GM18526 (cell line): ENCODE data around the gene IFNAR2.

Experiments used
- POLR2A ChIP-seq: IDR thresholded peaks from 3 replicates; pipeline ENCODE4 v1.6.1; 2011; ENCODE audit not compliant: insufficient read length; ENCODE audit errors: extremely low read depth

IFNAR2 gene

DNA sequence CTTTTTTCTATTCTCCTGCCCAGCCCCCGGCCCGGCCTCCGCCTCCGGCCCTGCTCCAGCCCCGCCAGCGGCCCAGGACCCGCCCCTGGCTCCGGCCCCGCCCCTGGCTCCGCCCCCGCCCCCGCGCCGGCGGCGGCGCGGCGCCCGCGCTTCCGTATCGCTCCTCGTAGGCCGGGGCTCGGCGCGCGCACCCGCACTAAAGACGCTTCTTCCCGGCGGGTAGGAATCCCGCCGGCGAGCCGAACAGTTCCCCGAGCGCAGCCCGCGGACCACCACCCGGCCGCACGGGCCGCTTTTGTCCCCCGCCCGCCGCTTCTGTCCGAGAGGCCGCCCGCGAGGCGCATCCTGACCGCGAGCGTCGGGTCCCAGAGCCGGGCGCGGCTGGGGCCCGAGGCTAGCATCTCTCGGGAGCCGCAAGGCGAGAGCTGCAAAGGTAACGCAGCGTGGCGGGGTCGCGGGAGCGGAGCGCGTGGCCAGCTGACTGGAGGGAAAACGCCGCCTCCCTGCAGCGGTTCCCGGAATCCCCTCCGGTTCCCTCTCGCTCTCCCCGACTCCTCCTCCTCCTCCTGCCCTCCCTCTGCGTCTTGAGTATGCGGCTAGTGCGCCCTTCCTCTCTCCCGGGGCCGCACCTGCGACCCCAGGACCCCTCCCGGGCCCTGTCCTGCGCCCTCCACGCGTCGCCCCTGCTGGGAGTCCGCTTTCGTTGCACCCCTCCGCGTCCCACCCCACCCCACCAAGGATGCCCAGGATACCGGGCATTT lies at the start of gene IFNAR2:
TSS of gene IFNAR2 (plus strand) at position 155 of the 761 bp plus-strand sequence. CDS start 11,985 bp downstream, outside the sequence.
- TF ChIP-seq POLR2A = peak; percentile 68

DNA sequence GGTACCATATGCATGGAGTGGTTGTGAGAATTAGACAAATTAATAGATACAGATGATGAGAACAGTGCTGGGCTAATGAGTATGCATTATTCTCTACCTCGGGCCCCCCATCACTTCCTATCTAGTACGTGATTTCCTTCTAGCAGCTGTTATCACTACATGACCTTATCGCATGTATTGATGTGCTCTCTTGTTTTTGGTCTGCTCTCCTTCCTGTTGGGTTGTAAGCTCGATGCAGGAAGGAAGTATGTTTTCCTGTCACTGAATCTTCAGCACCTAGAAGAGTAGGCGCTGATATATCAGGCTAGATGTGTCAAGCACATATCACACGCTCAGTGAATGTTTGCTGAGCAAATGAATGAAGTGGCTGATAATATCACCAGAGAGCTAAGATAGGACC lies 43.9 kb upstream of the IFNAR2 start:
- no peak for TF ChIP-seq POLR2A

DNA sequence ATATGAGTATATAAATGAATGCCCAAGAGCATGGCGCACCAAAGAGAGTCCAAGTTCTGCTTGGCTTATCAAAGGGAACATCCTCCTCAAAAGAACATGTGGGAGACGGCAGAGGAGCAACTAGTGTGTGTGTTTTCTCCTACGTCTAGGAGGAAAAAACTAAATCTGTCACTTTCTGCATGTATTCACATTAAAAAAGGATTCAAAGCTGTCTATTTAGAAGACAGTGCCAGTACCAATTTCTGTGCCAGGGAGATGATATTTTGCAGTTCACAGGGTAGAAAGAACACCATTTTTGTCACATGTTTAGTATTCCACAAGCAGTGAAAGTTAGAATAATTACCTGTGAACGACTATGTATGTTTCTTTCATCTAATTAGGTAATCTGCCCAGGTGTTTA lies 42.5 kb upstream of the IFNAR2 start:
- no peak for TF ChIP-seq POLR2A

DNA sequence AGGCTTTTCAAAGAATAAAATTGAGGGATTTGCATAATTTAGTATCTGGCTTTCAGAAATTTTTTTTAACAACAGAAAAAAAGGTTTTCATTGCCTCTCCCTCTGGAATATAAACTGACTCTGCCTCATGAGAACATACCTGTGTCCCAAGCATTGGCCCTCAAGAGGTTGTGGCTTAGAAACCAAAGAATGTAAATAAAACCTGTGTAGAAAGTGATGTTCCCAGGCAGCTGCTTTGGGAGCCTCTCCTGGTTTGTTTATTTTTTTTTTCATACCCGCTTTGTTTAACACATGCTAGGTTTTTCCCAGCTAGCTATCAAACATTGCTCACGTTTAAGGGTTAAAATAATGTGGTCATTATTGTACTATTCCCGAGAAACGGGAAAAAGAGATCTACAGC lies 40.5 kb upstream of the IFNAR2 start:
- no peak for TF ChIP-seq POLR2A

DNA sequence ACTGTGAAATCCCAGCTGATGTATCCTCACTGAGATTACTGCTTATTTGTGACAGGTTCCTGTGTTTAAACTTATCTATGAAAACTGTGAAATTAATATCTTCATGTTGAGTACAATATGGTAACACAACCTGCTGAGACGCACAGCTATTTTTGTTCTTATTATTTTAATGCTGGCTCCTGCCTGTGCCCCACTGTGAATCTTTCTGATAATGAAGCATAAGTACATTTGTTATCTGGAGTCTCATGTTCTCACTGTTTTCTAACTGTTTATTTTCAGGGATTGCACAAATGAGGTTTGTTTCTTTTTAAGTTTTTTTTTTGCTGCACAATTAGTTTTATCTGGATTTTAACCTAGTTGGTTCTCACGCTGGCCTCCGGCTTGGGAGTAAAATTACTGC lies 39.9 kb upstream of the IFNAR2 start:
- no peak for TF ChIP-seq POLR2A

DNA sequence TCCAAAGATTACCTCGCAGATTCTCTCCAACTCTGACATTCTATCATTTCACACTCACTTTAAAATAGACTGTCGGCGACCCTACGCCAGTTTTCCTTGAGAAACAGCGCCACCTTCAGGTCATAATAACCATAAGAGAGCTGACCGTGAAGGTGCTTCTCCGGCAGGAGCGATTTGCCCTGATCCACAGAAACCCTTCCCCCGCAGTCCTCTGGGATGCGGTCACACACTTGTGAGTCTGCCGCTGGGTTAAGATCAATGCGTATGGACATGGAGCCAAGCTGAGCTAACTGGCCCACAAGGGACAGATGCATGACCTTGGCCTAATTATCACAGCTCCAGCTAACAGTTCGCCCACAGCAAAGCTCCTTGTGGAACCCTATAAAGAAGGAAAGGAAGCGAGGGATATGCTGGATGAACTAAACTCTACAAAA lies 32.8 kb upstream of the IFNAR2 start:
- TF ChIP-seq POLR2A = no peak

DNA sequence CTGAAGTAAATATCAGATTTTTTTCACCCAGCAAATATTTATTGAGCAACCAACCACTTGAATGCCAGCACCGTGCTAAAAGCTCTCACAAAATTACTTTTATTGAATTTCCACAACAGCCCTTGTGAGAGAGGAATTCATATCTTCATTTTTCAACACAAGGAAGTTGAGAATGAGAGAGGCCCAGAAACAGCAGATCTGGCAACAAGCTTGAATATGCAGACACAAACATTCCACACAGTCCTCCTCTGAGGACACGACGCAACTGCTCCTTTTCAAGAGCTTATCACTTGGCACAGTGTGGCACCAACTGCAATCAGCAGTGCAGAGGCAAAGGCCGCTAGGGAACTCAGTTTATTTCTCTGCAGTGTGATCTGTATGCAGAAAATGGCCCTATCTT lies 32.2 kb upstream of the IFNAR2 start:
- TF ChIP-seq POLR2A = no peak

DNA sequence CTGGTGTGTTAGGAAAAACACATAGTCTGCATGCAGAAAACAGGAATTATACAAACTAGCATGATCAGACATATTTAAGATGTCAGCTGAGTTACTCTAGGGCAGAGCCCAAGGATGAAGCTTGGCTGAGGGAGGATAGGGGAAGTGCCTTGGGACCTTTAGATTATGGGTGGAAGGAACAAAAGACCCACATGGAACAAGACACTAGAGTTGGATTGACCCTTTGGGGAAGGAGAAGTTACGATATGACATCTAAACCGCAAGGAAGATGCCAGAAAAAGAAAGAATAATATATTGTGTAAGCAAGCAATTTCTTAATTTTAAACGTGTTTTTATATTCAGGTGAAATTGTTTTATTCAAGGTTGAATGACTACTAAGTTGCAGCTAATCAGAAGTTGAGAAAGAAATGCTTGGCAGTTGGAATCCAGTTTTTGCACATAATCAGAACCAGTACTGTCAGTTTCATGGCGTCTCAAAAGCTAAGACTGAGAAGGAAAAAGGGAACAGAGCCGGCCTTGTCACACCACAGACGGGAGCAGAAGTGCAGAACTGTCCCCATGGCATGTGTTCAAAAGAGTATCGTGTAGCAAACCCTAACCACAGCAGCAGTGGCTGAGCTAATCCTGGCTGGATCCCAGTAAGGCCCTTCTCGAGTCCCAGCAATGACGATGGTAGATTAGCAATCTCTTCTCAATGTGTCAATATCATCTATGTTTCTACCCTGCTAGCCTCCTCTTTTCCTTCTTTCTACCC lies 31.2 kb upstream of the IFNAR2 start:
- TF ChIP-seq POLR2A = no peak

DNA sequence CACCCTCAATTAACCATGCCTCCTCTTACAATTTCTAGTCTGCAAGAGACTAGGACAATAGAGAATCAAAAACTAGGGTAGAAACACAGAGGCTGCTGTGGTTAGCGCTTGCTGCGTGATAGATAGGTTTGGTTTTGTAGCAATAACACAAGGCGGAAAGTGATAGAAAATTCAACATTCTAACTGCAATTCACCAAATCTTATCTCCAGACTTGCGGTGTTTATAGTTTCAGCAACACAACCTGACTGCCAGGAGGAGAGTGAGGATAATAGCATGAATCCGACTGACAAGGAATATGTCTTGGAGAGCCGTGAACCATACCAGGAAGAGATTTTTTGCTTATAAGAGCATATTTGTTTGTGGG lies 30.7 kb upstream of the IFNAR2 start:
- TF ChIP-seq POLR2A = no peak

DNA sequence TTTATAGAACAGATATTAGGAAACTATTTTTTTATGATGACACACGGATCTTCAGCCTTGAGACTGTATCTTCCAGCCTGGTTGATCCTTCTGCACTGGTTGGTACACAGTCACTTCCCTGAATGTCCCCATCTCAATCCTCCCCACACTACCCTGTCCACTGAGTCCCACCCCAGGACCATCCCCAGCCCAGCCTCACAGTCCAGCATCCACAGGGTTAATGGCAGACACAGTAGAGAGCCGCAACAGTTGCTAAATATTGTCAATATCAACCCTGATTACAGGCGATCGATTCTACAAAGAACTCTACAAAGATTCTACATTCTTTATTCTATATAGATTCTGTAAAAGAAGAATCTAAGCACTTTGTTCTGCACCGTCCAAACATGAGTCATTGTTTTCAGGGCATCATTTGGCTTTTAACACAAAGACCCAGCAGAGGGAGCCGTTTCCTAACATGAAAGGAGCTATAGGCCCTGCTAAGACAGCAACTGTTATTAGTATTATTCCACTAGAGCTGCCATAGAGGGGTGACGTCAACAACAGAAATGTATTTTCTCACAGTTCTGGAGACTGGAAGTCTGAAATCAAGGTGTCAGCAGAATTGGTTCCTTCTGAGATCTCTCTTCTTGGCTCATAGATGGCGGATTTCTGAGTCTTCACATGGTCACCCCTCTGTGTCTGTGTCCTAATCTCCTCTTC lies 30.1 kb upstream of the IFNAR2 start:
- no peak for TF ChIP-seq POLR2A

DNA sequence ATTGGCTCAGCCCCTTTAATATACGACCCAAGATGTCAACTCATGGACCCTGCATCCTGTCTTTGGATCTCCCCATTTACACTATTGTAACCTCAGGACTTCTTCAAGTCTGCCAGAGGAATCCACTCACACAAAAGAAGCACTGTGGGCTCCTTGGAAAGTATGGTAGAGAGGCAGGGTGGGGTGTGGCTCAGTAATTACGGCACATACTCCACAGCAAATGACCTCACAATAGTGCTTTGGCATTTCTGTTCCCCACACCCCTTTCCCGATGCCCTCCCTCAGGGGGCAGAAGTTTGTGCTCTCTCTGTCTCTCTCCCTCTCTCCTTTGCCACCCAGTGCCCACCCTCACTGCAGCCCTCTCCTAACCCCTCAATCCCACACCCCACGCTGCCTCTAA lies 27.8 kb upstream of the IFNAR2 start:
- TF ChIP-seq POLR2A = no peak

DNA sequence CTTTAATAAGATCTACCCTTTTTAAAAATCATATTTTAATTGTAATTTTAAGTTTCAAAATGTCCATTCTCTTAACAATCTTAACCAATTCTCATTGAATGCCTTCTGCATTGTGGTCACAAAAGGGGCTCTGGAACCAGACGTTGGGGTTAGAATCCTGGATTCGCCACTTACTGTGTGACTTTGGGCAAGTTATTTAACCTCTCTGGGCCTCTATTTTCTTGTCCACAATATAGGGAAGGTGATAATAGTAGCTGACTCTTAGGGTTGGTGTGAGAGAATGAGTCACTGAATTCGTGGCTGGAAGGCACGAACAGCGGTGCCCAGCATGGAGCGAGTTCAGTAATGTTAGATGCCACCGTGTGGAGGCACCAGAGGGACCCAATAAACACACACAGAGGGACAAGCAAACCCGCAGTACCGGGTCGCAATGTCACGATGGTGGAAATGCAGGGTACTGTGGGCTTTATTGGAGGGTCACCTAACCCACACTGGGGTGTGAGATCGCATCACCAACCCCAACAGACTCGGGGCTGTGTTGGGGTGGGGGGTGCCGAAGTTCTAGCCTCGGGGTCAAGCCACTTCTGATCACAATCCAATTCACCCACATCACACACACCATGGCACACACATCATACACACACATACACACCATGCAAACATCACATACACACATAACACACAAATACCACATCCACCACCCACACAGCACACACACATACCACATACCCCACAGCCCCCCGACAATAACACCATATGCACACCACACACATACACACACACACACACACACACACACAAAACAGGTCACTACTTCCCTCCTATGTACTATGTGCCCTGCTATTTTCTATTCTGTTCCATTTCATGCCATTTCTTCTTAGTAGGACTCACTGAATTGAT lies 27.0 kb upstream of the IFNAR2 start:
- no peak for TF ChIP-seq POLR2A

DNA sequence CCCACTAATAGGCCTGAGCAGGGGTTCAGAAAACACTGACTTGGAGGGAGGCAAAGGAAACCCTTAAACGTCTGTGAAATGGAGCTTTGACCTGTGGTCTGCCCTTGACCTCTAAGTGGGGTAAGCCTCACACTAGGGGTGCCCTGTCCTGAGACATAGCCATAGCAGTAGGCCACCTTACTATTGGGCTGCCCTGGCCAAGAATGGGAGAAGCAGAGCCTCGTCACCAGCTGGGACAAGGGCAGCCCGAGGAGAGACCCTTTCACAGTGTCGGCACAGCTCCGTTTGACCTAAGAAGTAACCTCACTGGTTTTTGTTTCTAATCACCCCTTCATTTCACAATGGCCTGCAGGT lies 26.4 kb upstream of the IFNAR2 start:
- TF ChIP-seq POLR2A = no peak

DNA sequence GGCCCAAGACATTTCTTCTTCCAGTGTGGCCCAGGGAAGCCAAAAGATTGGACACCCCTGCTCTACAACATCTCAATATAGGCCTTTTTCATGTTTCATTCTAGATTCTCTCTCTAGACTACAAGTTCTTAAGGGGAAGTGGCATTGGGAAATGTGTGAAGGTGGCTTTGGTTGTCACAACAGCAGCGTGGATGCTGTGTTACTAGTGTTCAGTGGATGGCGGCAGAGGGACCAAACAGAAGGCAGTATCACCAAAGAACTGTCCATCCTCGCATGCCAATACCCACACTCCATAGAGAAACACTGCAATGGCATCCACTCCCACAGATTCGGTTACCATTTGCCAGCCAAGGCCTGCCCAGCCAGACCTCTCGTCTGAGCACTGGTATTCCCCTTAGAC lies 24.3 kb upstream of the IFNAR2 start:
- no peak for TF ChIP-seq POLR2A

DNA sequence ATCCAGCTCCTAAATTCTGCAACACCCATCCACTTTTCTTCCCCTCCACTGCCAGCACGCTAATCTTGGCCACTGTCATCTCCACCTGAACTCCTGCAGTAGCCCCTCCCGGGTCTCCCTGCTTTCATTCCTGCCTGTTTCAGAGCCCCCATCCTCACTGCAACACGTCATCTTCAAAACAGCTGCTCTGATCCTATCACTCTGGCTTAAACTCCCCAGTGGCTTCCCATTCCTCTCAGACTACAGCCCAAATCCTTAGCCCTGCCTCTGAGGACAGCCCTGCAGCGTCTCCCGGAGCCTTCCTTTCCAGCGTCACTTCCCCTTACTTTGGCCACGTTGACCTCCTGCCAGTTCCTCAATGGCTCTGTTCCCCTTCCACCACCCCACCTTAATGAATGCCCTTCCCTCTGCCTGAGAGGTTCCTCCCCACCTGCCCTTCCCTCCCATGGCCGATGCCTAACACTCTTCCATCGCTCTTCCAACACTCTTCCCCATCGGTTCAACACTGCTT lies 22.9 kb upstream of the IFNAR2 start:
- no peak for TF ChIP-seq POLR2A
